ENCODE measurements around the gene UNC93A.
"Not testable (repeated sequence)": the region's sequence is repeated elsewhere in the genome, so short reads cannot be mapped to it uniquely, and the experiment has no call there.

Gene UNC93A

GRCh38 chr6:167272696-167273379, 18.3 kb upstream of the UNC93A start:
- H3K27me3 ChIP-seq (replicated peaks; ENCODE audit: control insufficient read depth, insufficient read depth, low read length) = peaks cover 3% of the 10 kb centered on the region
- H3K4me3 ChIP-seq (replicated peaks; ENCODE audit: low read depth, low read length) = no peak overlapping the region
- TF ChIP-seq CTCF (IDR thresholded peaks at IDR 0.05; ENCODE audit: insufficient read depth, low read length, poor library complexity, severe bottlenecking) = no peak
- no peak for DNase-seq (ENCODE audit: extremely low read depth, insufficient read length)
- no peaks in the 10 kb centered on the region for H3K36me3 ChIP-seq (ENCODE audit: control insufficient read depth, insufficient read depth, low read length)

- H3K36me3 ChIP-seq (ENCODE audit: control insufficient read depth, insufficient read depth, low read length) = no peaks in the 10 kb centered on the region
- TF ChIP-seq CTCF (IDR thresholded peaks at IDR 0.05; ENCODE audit: insufficient read depth, low read length, poor library complexity, severe bottlenecking) = no peak
- DNase-seq (ENCODE audit: extremely low read depth, insufficient read length) = no peak
- no peak overlapping the region for H3K4me3 ChIP-seq (replicated peaks; ENCODE audit: low read depth, low read length)
- H3K27me3 ChIP-seq (replicated peaks; ENCODE audit: control insufficient read depth, insufficient read depth, low read length) = peaks cover 3% of the 10 kb centered on the region
Measured at GRCh38 chr6:167274270-167274669, 16.8 kb upstream of the UNC93A start.

GRCh38 chr6:167275001-167275400, 16.1 kb upstream of the UNC93A start:
- H3K36me3 ChIP-seq (ENCODE audit: control insufficient read depth, insufficient read depth, low read length) = no peaks in the 10 kb centered on the region
- H3K4me3 ChIP-seq (replicated peaks; ENCODE audit: low read depth, low read length) = no peak overlapping the region
- no peak for DNase-seq (ENCODE audit: extremely low read depth, insufficient read length)
- peaks cover 3% of the 10 kb centered on the region for H3K27me3 ChIP-seq (replicated peaks; ENCODE audit: control insufficient read depth, insufficient read depth, low read length)
- TF ChIP-seq CTCF (IDR thresholded peaks at IDR 0.05; ENCODE audit: insufficient read depth, low read length, poor library complexity, severe bottlenecking) = no peak

GRCh38 chr6:167275436-167275835, 15.7 kb upstream of the UNC93A start:
- Histone ChIP-seq H3K36me3 (ENCODE audit: control insufficient read depth, insufficient read depth, low read length) (no peaks in the 10 kb centered on the region), H3K4me3 (replicated peaks; ENCODE audit: low read depth, low read length) (no peak overlapping the region), H3K27me3 (replicated peaks; ENCODE audit: control insufficient read depth, insufficient read depth, low read length) (peaks cover 3% of the 10 kb centered on the region)
- no peak for DNase-seq (ENCODE audit: extremely low read depth, insufficient read length)
- TF ChIP-seq CTCF (IDR thresholded peaks at IDR 0.05; ENCODE audit: insufficient read depth, low read length, poor library complexity, severe bottlenecking) = no peak

GRCh38 chr6:167276772-167277533, 14.2 kb upstream of the UNC93A start:
- Histone ChIP-seq H3K27me3 (replicated peaks; ENCODE audit: control insufficient read depth, insufficient read depth, low read length) (peaks cover 3% of the 10 kb centered on the region), H3K4me3 (replicated peaks; ENCODE audit: low read depth, low read length) (no peak overlapping the region), H3K36me3 (ENCODE audit: control insufficient read depth, insufficient read depth, low read length) (no peaks in the 10 kb centered on the region)
- DNase-seq (ENCODE audit: extremely low read depth, insufficient read length) = no peak
- TF ChIP-seq CTCF (IDR thresholded peaks at IDR 0.05; ENCODE audit: insufficient read depth, low read length, poor library complexity, severe bottlenecking) = no peak

GRCh38 chr6:167278173-167278940, 12.8 kb upstream of the UNC93A start:
- H3K4me3 ChIP-seq (replicated peaks; ENCODE audit: low read depth, low read length); DNase-seq (ENCODE audit: extremely low read depth, insufficient read length); H3K27me3 ChIP-seq (replicated peaks; ENCODE audit: control insufficient read depth, insufficient read depth, low read length); H3K36me3 ChIP-seq (ENCODE audit: control insufficient read depth, insufficient read depth, low read length): not testable (repeated sequence)
